Measurements from ENCODE around the gene RICTOR. TPM values are rescaled to one million over a fixed set of nuclear protein-coding genes. Genes with fewer than 3 reads are reported as not detected.

Gene RICTOR
- total RNA-seq, 1 donor from 2014 or later: 42.2 TPM

GRCh38 chr5:38899936-38900335 lies 174.3 kb downstream of the RICTOR start:
- Mint-ChIP-seq H3K4me1 (ENCODE audit: low read depth) (no peaks in the 10 kb centered on the region), H3K27me3 (no peaks in the 10 kb centered on the region), H3K36me3 (ENCODE audit: insufficient read depth) (no peaks in the 10 kb centered on the region), H3K9me3 (ENCODE audit: low read depth) (peaks cover 16% of the 10 kb centered on the region), H3K4me3 (ENCODE audit: low read depth) (no peak overlapping the region), H3K27ac (no peak overlapping the region)
- TF ChIP-seq CTCF (IDR thresholded peaks at IDR 0.05; ENCODE audit: unreplicated experiment): no peak
- DNase-seq (ENCODE audit: low spot score, unreplicated experiment): no peak

GRCh38 chr5:38896760-38897159 lies 177.4 kb downstream of the RICTOR start:
- H3K9me3 Mint-ChIP-seq (ENCODE audit: low read depth): peaks cover 20% of the 10 kb centered on the region
- no peaks in the 10 kb centered on the region for H3K36me3 Mint-ChIP-seq (ENCODE audit: insufficient read depth)
- no peaks in the 10 kb centered on the region for H3K27me3 Mint-ChIP-seq
- no peak overlapping the region for H3K4me3 Mint-ChIP-seq (ENCODE audit: low read depth)
- TF ChIP-seq CTCF (IDR thresholded peaks at IDR 0.05; ENCODE audit: unreplicated experiment): no peak
- no peaks in the 10 kb centered on the region for H3K4me1 Mint-ChIP-seq (ENCODE audit: low read depth)
- no peak for DNase-seq (ENCODE audit: low spot score, unreplicated experiment)
- no peak overlapping the region for H3K27ac Mint-ChIP-seq

GRCh38 chr5:38892363-38892762 lies 181.8 kb downstream of the RICTOR start:
- Mint-ChIP-seq H3K36me3 (ENCODE audit: insufficient read depth) (no peaks in the 10 kb centered on the region), H3K27me3 (no peaks in the 10 kb centered on the region), H3K4me1 (ENCODE audit: low read depth) (no peaks in the 10 kb centered on the region), H3K4me3 (ENCODE audit: low read depth) (no peak overlapping the region), H3K9me3 (ENCODE audit: low read depth) (peaks cover 20% of the 10 kb centered on the region), H3K27ac (no peak overlapping the region)
- DNase-seq (ENCODE audit: low spot score, unreplicated experiment): no peak
- TF ChIP-seq CTCF (IDR thresholded peaks at IDR 0.05; ENCODE audit: unreplicated experiment): no peak

- Mint-ChIP-seq H3K4me3 (ENCODE audit: low read depth) (no peak overlapping the region), H3K27ac (no peak overlapping the region), H3K4me1 (ENCODE audit: low read depth) (no peaks in the 10 kb centered on the region), H3K9me3 (ENCODE audit: low read depth) (peaks cover 15% of the 10 kb centered on the region), H3K27me3 (no peaks in the 10 kb centered on the region), H3K36me3 (ENCODE audit: insufficient read depth) (no peaks in the 10 kb centered on the region)
- DNase-seq (ENCODE audit: low spot score, unreplicated experiment): no peak
- TF ChIP-seq CTCF (IDR thresholded peaks at IDR 0.05; ENCODE audit: unreplicated experiment): no peak
Measured at GRCh38 chr5:38891563-38891962, 182.6 kb downstream of the RICTOR start.

GRCh38 chr5:38889424-38889823 lies 184.8 kb downstream of the RICTOR start:
- no peaks in the 10 kb centered on the region for H3K36me3 Mint-ChIP-seq (ENCODE audit: insufficient read depth)
- H3K9me3 Mint-ChIP-seq (ENCODE audit: low read depth): peaks cover under 1% of the 10 kb centered on the region
- no peaks in the 10 kb centered on the region for H3K27me3 Mint-ChIP-seq
- no peak for DNase-seq (ENCODE audit: low spot score, unreplicated experiment)
- no peak overlapping the region for H3K4me3 Mint-ChIP-seq (ENCODE audit: low read depth)
- no peaks in the 10 kb centered on the region for H3K4me1 Mint-ChIP-seq (ENCODE audit: low read depth)
- TF ChIP-seq CTCF (IDR thresholded peaks at IDR 0.05; ENCODE audit: unreplicated experiment): no peak
- H3K27ac Mint-ChIP-seq: no peak overlapping the region

Measured in progenitor cell of endocrine pancreas (in vitro differentiated cells).